Measurements from ENCODE around the gene COL24A1. TPM values are rescaled to one million over a fixed set of nuclear protein-coding genes. Genes with fewer than 3 reads are reported as not detected.

The COL24A1 gene
- total RNA-seq, 1 experiment from 2014 or later: 0.07 TPM

DNA sequence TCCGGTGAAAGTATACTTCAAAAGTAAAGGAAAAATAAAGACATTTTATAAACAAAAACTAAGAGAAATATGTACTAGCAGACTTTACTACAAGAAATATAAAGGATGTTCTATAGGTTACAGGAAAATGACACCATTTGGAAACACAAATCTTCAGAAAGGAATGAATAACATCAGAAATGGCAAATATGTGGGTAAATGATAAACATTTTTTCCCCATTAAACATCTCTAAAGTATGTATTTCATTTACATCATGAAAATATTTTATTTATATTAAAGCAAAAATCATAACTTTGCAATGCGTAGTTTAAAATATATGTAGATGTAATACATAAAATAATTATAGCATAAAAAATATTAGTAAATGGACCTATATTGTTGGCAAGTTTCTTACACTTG lies 264.2 kb downstream of the COL24A1 start:
- intact Hi-C loops (cut with micrococcal nuclease): no loop called here
- ATAC-seq (no peak), DNase-seq (no peak)
- CTCF ChIA-PET: no interaction called here
- Histone ChIP-seq H3F3A (ENCODE audit: low read length, unreplicated experiment) (no peaks in the 10 kb centered on the region), H3K79me2 (ENCODE audit: low read length) (no peaks in the 10 kb centered on the region), H3K27me3 (ENCODE audit: low read length) (no peaks in the 10 kb centered on the region), H3K4me2 (ENCODE audit: low read length) (no peak overlapping the region), H4K20me1 (ENCODE audit: low read length) (no peaks in the 10 kb centered on the region), H3K9me3 (ENCODE audit: low read length) (no peaks in the 10 kb centered on the region), H3K27ac (ENCODE audit: low read length) (no peak overlapping the region), H3K4me3 (ENCODE audit: low read length) (no peak overlapping the region), H3K4me1 (ENCODE audit: insufficient read depth, low read length) (no peaks in the 10 kb centered on the region), H2AFZ (ENCODE audit: low read length) (no peak overlapping the region), H3K9me2 (replicated peaks; ENCODE audit: low read length) (no peaks in the 10 kb centered on the region), H3K36me3 (ENCODE audit: low read depth, low read length) (no peaks in the 10 kb centered on the region), H3K9ac (ENCODE audit: low read length) (no peak overlapping the region)
- BruUV-seq (replicated peaks): no TSS peak
- no peak for TF ChIP-seq CTCF (conservative IDR thresholded peaks at IDR 0.05; ENCODE audit: low read depth, low read length)
- TF ChIP-seq EZH2phosphoT487 (IDR thresholded peaks at IDR 0.05; ENCODE audit: borderline replicate concordance, low read length): no peak
- TF ChIP-seq EZH2 (IDR thresholded peaks at IDR 0.05; ENCODE audit: low read length, unreplicated experiment): no peak
- POLR2A ChIA-PET (ENCODE audit: unreplicated experiment): no interaction called here

DNA sequence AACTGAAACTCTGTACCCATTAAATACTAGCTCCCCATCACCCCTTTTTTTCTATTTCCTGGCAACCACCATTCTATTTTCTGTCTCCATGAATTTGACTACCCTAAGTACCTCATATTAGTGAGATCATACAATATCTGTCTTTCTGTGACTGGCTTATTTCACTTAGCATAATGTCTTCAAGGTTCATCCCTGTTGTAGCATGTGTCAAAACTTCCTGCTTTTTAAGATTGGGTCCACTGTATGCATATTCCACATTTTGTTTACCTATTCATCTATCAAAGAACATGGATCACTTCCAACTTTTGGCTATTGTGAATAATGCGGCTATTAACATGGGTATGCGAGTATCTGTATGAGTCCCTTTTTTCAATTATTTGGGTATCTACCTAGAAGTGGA lies 266.7 kb downstream of the COL24A1 start:
- Histone ChIP-seq H3K27me3 (ENCODE audit: low read length) (no peaks in the 10 kb centered on the region), H3K4me2 (ENCODE audit: low read length) (no peak overlapping the region), H4K20me1 (ENCODE audit: low read length) (no peaks in the 10 kb centered on the region), H3K9me2 (replicated peaks; ENCODE audit: low read length) (no peaks in the 10 kb centered on the region), H3K27ac (ENCODE audit: low read length) (no peak overlapping the region), H3K4me1 (ENCODE audit: insufficient read depth, low read length) (no peaks in the 10 kb centered on the region), H3K79me2 (ENCODE audit: low read length) (no peaks in the 10 kb centered on the region), H3F3A (ENCODE audit: low read length, unreplicated experiment) (no peaks in the 10 kb centered on the region), H3K4me3 (ENCODE audit: low read length) (no peak overlapping the region), H3K36me3 (ENCODE audit: low read depth, low read length) (no peaks in the 10 kb centered on the region), H3K9me3 (ENCODE audit: low read length) (no peaks in the 10 kb centered on the region), H3K9ac (ENCODE audit: low read length) (no peak overlapping the region), H2AFZ (ENCODE audit: low read length) (no peak overlapping the region)
- POLR2A ChIA-PET (ENCODE audit: unreplicated experiment): no interaction called here
- intact Hi-C loops (cut with micrococcal nuclease): no loop called here
- DNase-seq (no peak), ATAC-seq (no peak)
- no TSS peak for BruUV-seq (replicated peaks)
- TF ChIP-seq EZH2phosphoT487 (IDR thresholded peaks at IDR 0.05; ENCODE audit: borderline replicate concordance, low read length): no peak
- no peak for TF ChIP-seq CTCF (conservative IDR thresholded peaks at IDR 0.05; ENCODE audit: low read depth, low read length)
- TF ChIP-seq EZH2 (IDR thresholded peaks at IDR 0.05; ENCODE audit: low read length, unreplicated experiment): no peak
- CTCF ChIA-PET: no interaction called here

DNA sequence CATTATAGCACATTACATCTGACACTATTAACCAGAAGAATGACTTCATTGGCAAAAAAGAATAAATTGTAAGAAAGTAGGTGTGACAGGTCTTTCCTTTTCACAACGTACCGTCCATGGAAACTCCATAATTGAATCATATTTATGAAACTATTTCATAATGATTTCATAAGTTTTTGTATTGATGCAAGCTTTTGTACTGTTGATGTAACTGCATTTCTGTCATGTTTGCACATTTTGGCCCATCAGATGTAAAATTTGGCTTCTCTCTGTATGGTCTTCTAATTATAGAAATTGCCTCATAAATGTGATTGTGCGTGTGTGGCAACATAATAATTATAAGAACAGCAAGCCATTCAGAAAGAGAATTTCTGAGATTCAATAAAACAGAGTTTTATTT lies 267.7 kb downstream of the COL24A1 start:
- CTCF ChIA-PET: no interaction called here
- H2AFZ ChIP-seq (ENCODE audit: low read length): no peak overlapping the region
- no peaks in the 10 kb centered on the region for H3K9me3 ChIP-seq (ENCODE audit: low read length)
- TF ChIP-seq CTCF (conservative IDR thresholded peaks at IDR 0.05; ENCODE audit: low read depth, low read length): no peak
- TF ChIP-seq EZH2 (IDR thresholded peaks at IDR 0.05; ENCODE audit: low read length, unreplicated experiment): no peak
- TF ChIP-seq EZH2phosphoT487 (IDR thresholded peaks at IDR 0.05; ENCODE audit: borderline replicate concordance, low read length): no peak
- H3K27me3 ChIP-seq (ENCODE audit: low read length): no peaks in the 10 kb centered on the region
- peaks cover 7% of the 10 kb centered on the region; the same call in 1 of the 2 replicates for H3K4me1 ChIP-seq (ENCODE audit: insufficient read depth, low read length)
- DNase-seq: no peak
- H3K27ac ChIP-seq (ENCODE audit: low read length): no peak overlapping the region
- intact Hi-C loops (cut with micrococcal nuclease): no loop called here
- no peaks in the 10 kb centered on the region for H4K20me1 ChIP-seq (ENCODE audit: low read length)
- POLR2A ChIA-PET (ENCODE audit: unreplicated experiment): no interaction called here
- H3F3A ChIP-seq (ENCODE audit: low read length, unreplicated experiment): no peaks in the 10 kb centered on the region
- no peaks in the 10 kb centered on the region for H3K9me2 ChIP-seq (replicated peaks; ENCODE audit: low read length)
- H3K36me3 ChIP-seq (ENCODE audit: low read depth, low read length): no peaks in the 10 kb centered on the region
- H3K79me2 ChIP-seq (ENCODE audit: low read length): no peaks in the 10 kb centered on the region
- ATAC-seq: no peak
- no peak overlapping the region for H3K9ac ChIP-seq (ENCODE audit: low read length)
- no TSS peak for BruUV-seq (replicated peaks)
- no peak overlapping the region for H3K4me2 ChIP-seq (ENCODE audit: low read length)
- no peak overlapping the region for H3K4me3 ChIP-seq (ENCODE audit: low read length)
